ENCODE data around the gene DDR2.

DNA sequence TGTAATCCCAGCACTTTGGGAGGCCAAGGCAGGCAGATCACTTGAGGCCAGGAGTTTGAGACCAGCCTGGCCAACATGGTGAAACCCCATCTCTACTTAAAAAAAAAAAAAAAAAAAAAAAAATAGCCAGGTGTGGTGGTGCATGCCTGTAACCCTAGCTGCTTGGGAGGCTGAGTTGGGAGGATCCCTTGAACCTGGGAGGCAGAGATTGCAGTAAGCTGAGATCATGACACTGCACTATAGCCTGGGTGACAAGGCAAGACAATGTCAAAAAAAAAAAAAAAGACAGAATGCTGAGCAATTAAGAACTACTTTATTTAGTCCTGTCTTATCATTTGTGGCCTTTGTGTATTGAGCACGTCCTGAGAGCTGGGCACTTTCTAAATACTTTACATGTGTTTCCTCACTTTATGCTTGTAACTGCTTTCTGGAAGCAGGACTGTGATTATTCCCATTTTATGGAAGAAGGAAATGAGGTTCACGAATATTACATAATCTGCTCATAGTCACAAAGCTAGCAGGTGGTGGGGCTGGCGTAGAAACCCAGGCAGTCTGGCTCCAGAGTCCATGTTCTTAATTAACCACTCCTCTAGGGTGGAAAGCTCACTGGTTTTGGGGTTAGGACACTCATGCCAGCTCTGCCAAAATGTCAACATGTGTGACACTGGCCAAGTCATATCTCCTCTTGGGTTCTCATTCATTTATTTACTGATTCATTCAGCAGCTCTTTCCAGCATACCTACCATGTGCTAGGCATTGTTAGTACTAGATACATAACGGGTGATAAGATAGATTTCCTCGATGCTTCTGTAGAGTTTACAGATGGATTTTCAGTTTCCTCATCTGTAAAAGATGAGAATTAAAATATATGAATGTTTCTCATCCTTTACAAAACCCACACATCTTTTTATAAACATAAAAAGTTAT lies 57.7 kb downstream of the DDR2 start:
- TF ChIP-seq TAF1 (IDR thresholded peaks at IDR 0.05; ENCODE audit: low read depth, low read length) (no peak), POLR2AphosphoS5 (IDR thresholded peaks at IDR 0.05; ENCODE audit: low read depth, low read length) (no peak), POLR2A (IDR thresholded peaks at IDR 0.05; ENCODE audit: low read depth, low read length) (no peak)

All from GM12891 (cell line).